PC-3 (cell line): ENCODE measurements around the gene OCSTAMP. TPM values are rescaled to one million over a fixed set of nuclear protein-coding genes. Genes with fewer than 3 reads are reported as not detected.

ENCODE experiments used
- ATAC-seq: fragments of 200-7000 bp; cut with Tn5 transposase; 2 replicates; pipeline ENCODE4 v1.9.1; 2020; ENCODE audit warnings: mild to moderate bottlenecking, moderate library complexity
- BruUV-seq: library from RNA; stranded (reverse); fragments of 400-500 nt; replicated peaks from 2 replicates; lab custom pipeline; 2021; lab: Mats Ljungman, UMichigan
- CTCF ChIA-PET: fragments of 300-600 bp; sonication (Branson Sonifier 250); formaldehyde crosslinking; loops from one replicate; lab custom pipeline; 2022; ENCODE audit warnings: antibody characterized with exemption; lab: Charles Lee
- POLR2A ChIA-PET: fragments of 300-600 bp; sonication (Branson Sonifier 250); formaldehyde crosslinking; loops from one replicate; lab custom pipeline; 2022; ENCODE audit warnings: antibody characterized with exemption; ENCODE audit not compliant: unreplicated experiment; lab: Charles Lee
- DNase-seq: peaks from one replicate; pipeline ENCODE4 v3.0.0-alpha.2; 2015
- H2AFZ ChIP-seq: fragments of 300-600 bp; sonication (generic); 2 replicates; pipeline ENCODE4 v1.6.0; 2016; ENCODE audit warnings: antibody characterized with exemption, low read length
- H3F3A ChIP-seq: fragments of 300-600 bp; sonication (generic); one replicate; pipeline ENCODE4 v1.6.0; 2017; ENCODE audit warnings: antibody characterized with exemption, low read length, control low read depth, mild to moderate bottlenecking; ENCODE audit not compliant: unreplicated experiment
- H3K27ac ChIP-seq: fragments of 300-600 bp; sonication (generic); 2 replicates; pipeline ENCODE4 v1.5.1; 2016; ENCODE audit warnings: mild to moderate bottlenecking, low read length
- H3K27me3 ChIP-seq: fragments of 300-600 bp; sonication (generic); 2 replicates; pipeline ENCODE4 v1.6.1; 2016; ENCODE audit warnings: low read length, mixed read lengths
- H3K36me3 ChIP-seq: fragments of 300-600 bp; sonication (generic); 2 replicates; pipeline ENCODE4 v1.6.1; 2016; ENCODE audit warnings: low read depth, mixed run types, low read length, mixed read lengths
- H3K4me1 ChIP-seq: fragments of 300-600 bp; sonication (generic); 2 replicates; pipeline ENCODE4 v1.5.1; 2016; ENCODE audit warnings: low read length; ENCODE audit not compliant: insufficient read depth
- H3K4me2 ChIP-seq: fragments of 300-600 bp; sonication (generic); 2 replicates; pipeline ENCODE4 v1.6.0; 2016; ENCODE audit warnings: low read length
- H3K4me3 ChIP-seq: fragments of 300-600 bp; sonication (generic); 2 replicates; pipeline ENCODE4 v1.5.1; 2016; ENCODE audit warnings: mild to moderate bottlenecking, low read length, mixed read lengths
- H3K79me2 ChIP-seq: fragments of 300-600 bp; sonication (generic); 2 replicates; pipeline ENCODE4 v1.6.1; 2017; ENCODE audit warnings: low read length, mixed read lengths
- H3K9ac ChIP-seq: fragments of 300-600 bp; sonication (generic); 2 replicates; pipeline ENCODE4 v1.6.0; 2016; ENCODE audit warnings: mild to moderate bottlenecking, low read length
- H3K9me2 ChIP-seq: fragments of 300-600 bp; sonication (generic); replicated peaks from 2 replicates; pipeline ENCODE4 v1.6.1; 2016; ENCODE audit warnings: mixed run types, low read length, mixed read lengths
- H3K9me3 ChIP-seq: fragments of 300-600 bp; sonication (generic); 2 replicates; pipeline ENCODE4 v1.6.1; 2016; ENCODE audit warnings: low read length, mixed read lengths
- H4K20me1 ChIP-seq: fragments of 300-600 bp; sonication (generic); 2 replicates; pipeline ENCODE4 v1.6.1; 2016; ENCODE audit warnings: low read length, mixed read lengths
- EZH2 ChIP-seq: fragments of 300-600 bp; sonication (generic); IDR thresholded peaks from one replicate; pipeline ENCODE4 v1.6.1; 2017; ENCODE audit warnings: antibody characterized with exemption, mild to moderate bottlenecking, low read length; ENCODE audit not compliant: unreplicated experiment
- EZH2phosphoT487 ChIP-seq: fragments of 300-600 bp; sonication (generic); IDR thresholded peaks from 2 replicates; pipeline ENCODE4 v1.6.1; 2018; ENCODE audit warnings: mild to moderate bottlenecking, antibody characterized with exemption, low read length, borderline replicate concordance
- intact Hi-C: fragments of 100-400 bp; cut with micrococcal nuclease; formaldehyde crosslinking; loops from 2 replicates; pipeline ENCODE4 v1.9.0; 2023
- total RNA-seq: library from RNA; depleted of rRNA; stranded (reverse); fragments of >200 nt; gene quantifications from 2 replicates; pipeline ENCODE4 v1.2.3, GENCODE V29; 2014
- TF ChIP-seq, protein P1 (sequence below): fragments of 300-600 bp; sonication (generic); conservative IDR thresholded peaks from 2 replicates; pipeline ENCODE4 v1.5.1; 2017; ENCODE audit warnings: antibody characterized with exemption, low read depth, mild to moderate bottlenecking, low read length

OCSTAMP gene
- total RNA-seq, 1 experiment from 2014 or later, result not detected

DNA sequence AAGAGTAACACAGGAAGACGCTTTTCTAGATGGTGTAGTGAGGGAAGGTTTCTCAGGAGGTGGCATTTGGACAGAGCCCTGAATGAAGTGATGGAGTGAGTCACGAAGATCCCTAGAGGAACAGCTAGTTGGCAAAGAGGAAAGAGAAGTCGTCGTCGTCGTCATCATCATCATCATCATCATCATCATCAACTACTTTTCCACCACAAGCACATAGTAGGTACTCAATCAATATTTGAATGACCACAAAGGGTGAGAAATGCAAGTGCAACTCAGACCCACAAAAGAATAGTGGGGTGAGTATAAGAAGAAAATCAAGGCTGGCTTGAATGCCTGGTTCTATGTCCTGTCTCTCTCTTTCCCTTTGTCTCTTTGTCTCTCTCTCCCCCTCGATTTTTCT lies 28.3 kb upstream of the OCSTAMP start:
- H4K20me1 ChIP-seq, result no peaks in the 10 kb centered on the region
- DNase-seq (no peak), ATAC-seq (no peak)
- intact Hi-C loops, result no loop called here
- H2AFZ ChIP-seq, result no peak overlapping the region
- no peak overlapping the region for H3K9ac ChIP-seq
- no peak overlapping the region for H3K27ac ChIP-seq
- TF ChIP-seq EZH2phosphoT487, result no peak
- TF ChIP-seq EZH2, result no peak
- TF ChIP-seq, protein P1, sequence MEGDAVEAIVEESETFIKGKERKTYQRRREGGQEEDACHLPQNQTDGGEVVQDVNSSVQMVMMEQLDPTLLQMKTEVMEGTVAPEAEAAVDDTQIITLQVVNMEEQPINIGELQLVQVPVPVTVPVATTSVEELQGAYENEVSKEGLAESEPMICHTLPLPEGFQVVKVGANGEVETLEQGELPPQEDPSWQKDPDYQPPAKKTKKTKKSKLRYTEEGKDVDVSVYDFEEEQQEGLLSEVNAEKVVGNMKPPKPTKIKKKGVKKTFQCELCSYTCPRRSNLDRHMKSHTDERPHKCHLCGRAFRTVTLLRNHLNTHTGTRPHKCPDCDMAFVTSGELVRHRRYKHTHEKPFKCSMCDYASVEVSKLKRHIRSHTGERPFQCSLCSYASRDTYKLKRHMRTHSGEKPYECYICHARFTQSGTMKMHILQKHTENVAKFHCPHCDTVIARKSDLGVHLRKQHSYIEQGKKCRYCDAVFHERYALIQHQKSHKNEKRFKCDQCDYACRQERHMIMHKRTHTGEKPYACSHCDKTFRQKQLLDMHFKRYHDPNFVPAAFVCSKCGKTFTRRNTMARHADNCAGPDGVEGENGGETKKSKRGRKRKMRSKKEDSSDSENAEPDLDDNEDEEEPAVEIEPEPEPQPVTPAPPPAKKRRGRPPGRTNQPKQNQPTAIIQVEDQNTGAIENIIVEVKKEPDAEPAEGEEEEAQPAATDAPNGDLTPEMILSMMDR, result no peak
- no peaks in the 10 kb centered on the region for H3K36me3 ChIP-seq
- BruUV-seq, result no TSS peak
- POLR2A ChIA-PET, result no interaction called here
- no peaks in the 10 kb centered on the region for H3K79me2 ChIP-seq
- CTCF ChIA-PET, result no interaction called here
- no peaks in the 10 kb centered on the region for H3F3A ChIP-seq
- no peaks in the 10 kb centered on the region for H3K9me2 ChIP-seq
- peaks cover 27% of the 10 kb centered on the region for H3K27me3 ChIP-seq
- H3K4me2 ChIP-seq, result no peak overlapping the region
- H3K4me1 ChIP-seq, result peaks cover 2% of the 10 kb centered on the region; the same call in 1 of the 2 replicates
- no peak overlapping the region for H3K4me3 ChIP-seq
- H3K9me3 ChIP-seq, result no peaks in the 10 kb centered on the region

- Histone ChIP-seq H3K79me2 (no peaks in the 10 kb centered on the region), H4K20me1 (no peaks in the 10 kb centered on the region), H3K4me2 (no peak overlapping the region), H3K9me2 (no peaks in the 10 kb centered on the region), H3F3A (no peaks in the 10 kb centered on the region), H2AFZ (no peak overlapping the region), H3K36me3 (no peaks in the 10 kb centered on the region), H3K4me3 (no peak overlapping the region), H3K9ac (no peak overlapping the region), H3K4me1 (peaks cover 5% of the 10 kb centered on the region; the same call in 1 of the 2 replicates), H3K9me3 (no peaks in the 10 kb centered on the region), H3K27me3 (peaks cover 14% of the 10 kb centered on the region; the same call in 1 of the 2 replicates), H3K27ac (no peak overlapping the region)
- DNase-seq (no peak), ATAC-seq (no peak)
- CTCF ChIA-PET, result no interaction called here
- intact Hi-C loops, result no loop called here
- BruUV-seq, result no TSS peak
- POLR2A ChIA-PET, result no interaction called here
- TF ChIP-seq, protein P1, result no peak
- TF ChIP-seq EZH2, result no peak
- no peak for TF ChIP-seq EZH2phosphoT487
Measured at GRCh38 chr20:46576774-46577395, 26.4 kb upstream of the OCSTAMP start.

GRCh38 chr20:46575937-46576461 lies 25.5 kb upstream of the OCSTAMP start:
- ChIA-PET CTCF (no interaction called here), POLR2A (no interaction called here)
- Histone ChIP-seq H3K9me2 (no peaks in the 10 kb centered on the region), H3K27me3 (0 out of 2 replicates have a peak, but pooled peaks cover 6% of the 10 kb centered on the region), H3K36me3 (no peaks in the 10 kb centered on the region), H3K4me1 (peaks cover 5% of the 10 kb centered on the region; the same call in 1 of the 2 replicates), H4K20me1 (no peaks in the 10 kb centered on the region), H3K4me2 (no peak overlapping the region), H3K9ac (no peak overlapping the region), H3F3A (no peaks in the 10 kb centered on the region), H3K9me3 (no peaks in the 10 kb centered on the region), H3K79me2 (no peaks in the 10 kb centered on the region), H2AFZ (no peak overlapping the region), H3K4me3 (no peak overlapping the region), H3K27ac (no peak overlapping the region)
- intact Hi-C loops, result no loop called here
- BruUV-seq, result no TSS peak
- no peak for ATAC-seq
- no peak for TF ChIP-seq EZH2
- TF ChIP-seq EZH2phosphoT487, result no peak
- TF ChIP-seq, protein P1, result no peak
- DNase-seq, result no peak
